OCI-M2 (cell line): ENCODE results near the gene CALML5.

ENCODE experiments used
- DNase-seq: peaks from one replicate; lab custom pipeline; 2025; ENCODE audit not compliant: unreplicated experiment; lab: John Stamatoyannopoulos, UW

CALML5 gene

DNA sequence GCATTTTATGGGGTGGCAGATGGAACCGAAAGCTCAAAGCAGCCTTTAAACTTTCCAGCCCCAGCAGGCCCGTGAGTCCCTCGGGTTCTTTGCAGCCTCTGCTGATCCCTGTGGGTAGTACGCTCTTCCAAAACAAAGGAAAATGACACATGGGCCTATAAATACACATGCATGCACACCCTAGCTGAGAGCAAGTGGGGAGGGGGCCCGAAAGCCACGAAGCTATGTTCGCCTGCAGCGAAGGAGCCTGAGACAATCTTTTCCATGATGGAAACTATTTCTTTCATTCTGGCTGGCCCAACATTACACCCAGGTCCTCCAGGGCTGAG, 32.2 kb downstream of the CALML5 start:
- DNase-seq = no peak

DNA sequence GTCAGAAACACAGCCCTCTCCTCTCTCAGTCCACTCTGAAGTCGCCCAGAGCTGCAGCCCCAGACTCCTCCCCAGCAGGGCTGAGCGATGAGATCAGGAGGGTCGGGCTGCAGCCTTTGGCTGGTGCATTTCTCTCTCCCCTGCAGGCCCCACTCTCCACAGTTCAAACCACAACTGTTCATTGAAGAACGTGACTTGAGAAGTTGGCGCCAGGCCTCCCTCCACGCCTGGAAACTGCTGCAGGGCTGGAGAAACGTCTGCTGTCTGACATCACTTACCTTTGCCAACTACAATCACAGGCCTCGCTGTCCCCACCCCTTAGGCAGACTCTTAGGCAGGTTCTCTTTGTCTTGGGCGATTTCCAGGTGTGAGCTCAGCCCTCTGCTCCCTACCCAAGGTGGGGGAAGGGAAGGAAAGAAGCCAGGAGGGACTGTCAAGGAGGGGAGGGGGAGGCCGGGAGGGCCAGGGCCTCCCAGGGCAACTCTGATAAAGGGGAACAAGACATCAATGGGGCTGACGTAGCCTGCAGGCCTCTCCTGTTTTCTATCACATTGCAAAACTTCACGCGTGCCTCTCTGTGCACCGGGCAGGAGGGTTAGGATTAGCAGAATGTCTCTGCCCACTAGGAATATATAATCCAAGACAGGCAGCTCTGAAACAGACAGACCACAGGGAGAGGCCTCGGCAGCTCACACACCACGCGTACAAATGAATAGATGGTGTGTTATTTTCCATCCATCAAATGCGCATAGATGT, 32.7 kb downstream of the CALML5 start:
- DNase-seq = no peak

DNA sequence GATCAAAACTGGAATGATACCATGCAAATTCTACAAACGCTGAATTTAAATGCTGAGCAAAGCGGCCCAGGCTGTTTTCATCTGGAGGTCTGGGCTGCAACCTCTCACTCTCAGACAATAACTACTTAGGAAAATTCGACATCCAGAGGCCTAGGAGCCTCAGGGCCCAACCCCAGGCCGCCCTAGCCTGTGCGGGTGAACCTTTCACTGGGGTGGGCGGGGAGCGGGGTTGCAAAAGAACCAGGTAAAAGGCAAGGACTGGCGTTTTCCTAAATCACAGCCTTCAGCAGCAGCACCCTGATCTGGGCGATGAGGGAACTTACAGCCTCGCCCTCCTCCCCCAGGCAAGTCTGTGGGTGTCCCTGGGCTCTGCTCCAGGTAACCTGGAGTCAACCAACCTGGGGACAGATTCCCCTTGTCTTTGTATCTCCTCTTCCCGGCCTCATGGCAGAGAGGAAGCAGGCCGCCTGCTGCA, 33.4 kb downstream of the CALML5 start:
- no peak for DNase-seq

DNA sequence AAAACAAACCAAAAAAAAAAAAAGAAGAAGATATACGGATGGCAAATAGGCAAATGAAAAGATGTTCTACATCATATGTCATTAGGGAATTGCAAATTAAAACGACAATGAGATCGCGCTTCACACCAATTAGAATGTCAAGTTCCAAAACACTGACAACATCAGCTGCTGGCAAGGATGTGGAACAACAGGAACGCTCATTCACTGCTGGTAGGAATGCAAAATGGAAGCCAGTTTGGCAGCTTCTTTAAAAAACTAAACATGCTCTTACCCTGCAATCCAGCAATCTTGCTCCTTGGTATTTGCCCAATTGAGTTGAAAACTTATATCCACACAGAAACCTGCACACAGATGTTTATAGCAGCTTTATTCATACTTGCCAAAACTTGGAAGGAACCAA, 34.8 kb downstream of the CALML5 start:
- DNase-seq = no peak

DNA sequence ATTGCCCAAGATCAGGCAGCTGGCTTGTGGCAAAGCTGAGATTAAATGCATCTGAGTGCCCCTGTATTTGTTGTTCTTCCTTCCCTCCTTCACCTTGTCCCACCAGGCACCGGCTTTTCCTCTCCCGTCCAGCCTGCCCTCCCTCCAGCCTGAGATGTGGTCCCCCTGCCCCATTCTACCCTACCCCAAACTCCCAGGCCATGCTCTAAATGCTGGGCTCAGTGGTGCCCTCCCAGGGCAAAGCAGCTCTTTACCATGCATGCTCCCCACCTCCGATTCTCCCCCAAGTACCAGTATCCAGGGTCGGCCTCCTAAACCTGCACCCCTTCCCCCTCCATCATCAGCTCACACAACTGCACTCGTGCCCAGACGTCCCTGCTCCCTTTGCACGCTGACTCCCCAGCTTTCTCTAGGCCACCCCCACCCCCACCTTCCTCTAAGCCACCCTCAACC, 36.5 kb downstream of the CALML5 start:
- DNase-seq = no peak

DNA sequence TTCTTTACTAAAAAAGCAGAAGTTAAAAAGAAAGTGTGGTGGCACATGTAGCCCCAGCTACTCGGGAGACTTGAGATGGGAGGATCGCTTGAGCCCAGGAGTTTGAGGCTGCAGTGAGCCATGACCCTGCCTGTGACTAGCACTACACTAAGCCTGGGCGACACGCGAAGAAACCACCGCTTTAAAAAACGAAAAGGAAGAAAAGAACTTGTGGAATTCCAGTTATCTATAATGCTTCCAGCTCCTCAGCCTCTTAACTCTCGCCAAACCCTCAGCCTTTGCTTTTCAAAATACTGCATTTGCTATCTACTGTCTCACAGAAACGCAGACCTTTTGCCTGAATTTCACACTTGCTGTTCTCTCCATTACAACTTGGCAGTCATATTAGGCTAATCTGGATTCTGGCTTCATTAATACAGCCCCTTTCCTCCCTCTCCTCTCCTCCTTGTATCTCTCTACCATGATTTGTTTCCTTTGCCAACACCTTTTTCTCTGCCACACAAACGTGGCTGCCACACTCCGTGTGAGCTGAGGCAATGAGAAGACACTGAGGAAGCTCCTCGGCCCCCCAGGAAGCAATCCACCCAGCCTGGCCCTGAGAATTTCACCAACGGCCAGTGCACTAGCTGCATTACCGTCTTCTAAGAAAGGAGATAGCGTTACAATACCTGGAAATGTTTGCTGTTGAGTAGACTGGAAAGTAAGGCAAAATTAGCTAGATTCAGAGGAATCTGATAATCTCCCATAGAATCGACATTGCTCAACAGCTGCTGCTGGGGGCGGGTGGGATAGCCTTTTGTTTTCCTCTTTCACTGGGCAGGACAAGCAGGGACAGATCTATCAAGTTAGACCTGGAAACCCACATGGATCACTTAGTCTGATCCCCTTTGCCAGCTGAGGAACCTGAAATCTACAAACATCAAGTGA, 37.2 kb downstream of the CALML5 start:
- no peak for DNase-seq

DNA sequence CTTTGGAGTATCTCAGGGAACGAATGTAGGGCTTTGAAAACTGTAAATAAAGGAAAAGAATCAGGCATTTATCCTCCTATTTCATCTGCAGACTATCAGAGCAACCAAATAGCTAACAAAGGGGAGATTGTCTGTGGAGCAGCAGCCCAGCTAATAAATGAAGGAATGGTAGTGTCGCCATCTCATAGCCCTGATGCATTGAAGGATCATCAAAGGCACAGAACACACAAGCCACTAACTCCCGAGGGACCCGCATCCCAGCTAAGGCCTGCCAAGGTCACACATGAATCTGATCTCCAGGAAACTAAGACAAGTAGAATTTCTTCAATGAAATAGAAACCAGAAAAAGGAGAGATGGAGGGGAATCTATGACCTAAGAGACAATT, 38.2 kb downstream of the CALML5 start:
- no peak for DNase-seq

DNA sequence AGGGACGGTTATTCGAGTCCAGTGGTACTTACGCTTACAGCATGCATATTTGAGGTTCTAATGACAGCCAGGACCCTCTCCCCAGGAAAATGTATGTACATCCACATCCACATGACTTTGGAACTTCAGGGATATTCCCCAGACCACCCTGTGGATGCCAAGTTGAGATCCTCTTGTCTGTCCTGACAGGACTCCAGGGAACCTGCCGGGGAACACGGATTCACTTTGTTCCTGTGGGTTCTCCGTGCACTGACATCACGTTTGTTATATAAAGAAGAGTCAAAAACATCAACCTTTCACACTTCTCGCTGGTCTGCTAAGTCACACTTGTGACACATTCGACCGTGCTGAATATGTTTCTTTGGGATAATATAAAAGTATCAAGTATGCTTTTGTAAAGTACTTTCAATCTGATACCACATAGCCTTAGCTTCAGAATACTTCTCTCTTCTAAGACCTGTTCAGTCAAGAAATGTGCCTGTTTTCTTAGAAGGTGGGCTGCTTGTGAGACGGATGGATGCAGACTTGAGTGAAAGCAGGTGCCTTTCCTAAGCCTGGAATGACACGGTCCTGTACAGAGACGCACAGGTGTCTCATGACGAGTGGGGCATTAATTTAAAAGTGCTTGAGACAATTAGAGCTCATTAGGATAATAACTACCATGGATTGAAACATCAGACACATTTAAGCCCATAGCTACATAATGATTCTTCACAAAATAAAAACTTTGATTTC, 38.7 kb downstream of the CALML5 start:
- no peak for DNase-seq

DNA sequence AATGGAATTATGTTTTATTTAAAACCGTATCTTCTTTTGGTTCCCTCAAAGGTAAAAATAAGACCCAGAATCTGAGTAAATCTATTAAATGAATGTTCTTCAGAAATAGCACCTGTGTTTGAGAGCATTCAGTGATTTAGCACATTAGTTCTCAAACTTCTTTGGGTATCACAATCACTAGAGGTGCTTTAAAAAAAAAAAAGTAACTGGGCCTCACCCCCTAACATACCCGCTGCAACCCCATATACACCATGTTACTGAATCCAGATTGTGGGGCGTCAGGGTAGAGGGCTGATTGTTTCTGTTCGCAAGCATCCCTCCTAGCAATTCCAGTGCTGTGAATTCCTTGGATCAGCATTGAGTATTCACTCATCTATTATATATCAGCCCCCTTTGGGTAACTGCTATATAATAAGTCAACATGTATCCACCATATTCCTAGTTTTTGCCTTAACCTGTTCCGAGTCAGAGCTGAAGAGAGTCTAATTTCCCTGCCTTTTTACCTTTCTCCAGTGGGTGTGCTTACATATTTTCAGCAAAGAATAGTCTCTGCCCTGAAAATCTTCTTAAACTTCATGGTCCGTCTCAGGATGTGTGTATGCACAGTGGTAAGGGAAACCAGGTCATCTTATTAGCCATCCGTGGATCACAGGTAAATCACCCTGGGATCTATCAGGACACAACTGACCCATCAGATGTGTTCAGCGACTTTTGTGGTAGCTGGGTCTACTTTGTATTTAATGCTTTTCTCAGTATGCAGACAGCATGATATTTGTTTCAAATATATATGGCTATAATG, 40.2 kb downstream of the CALML5 start:
- no peak for DNase-seq

DNA sequence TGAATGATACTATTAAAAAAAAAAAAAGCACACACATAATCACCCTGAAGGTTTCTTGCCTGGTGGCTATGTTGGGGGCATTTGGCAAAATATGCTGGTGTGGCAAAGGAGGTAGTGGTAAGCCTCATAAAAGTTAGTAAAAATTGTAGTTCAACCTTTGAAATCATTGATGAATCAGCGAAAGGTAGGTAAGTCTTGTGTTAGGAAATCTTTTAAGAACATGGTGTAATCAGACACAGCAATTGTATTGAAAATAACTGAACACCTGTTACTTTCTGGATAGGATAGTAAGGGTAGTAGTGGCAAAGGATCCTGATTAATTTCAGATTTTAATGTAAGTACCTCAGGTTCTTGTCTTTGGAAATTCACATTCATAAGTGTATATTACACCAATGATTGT, 40.9 kb downstream of the CALML5 start:
- no peak for DNase-seq

DNA sequence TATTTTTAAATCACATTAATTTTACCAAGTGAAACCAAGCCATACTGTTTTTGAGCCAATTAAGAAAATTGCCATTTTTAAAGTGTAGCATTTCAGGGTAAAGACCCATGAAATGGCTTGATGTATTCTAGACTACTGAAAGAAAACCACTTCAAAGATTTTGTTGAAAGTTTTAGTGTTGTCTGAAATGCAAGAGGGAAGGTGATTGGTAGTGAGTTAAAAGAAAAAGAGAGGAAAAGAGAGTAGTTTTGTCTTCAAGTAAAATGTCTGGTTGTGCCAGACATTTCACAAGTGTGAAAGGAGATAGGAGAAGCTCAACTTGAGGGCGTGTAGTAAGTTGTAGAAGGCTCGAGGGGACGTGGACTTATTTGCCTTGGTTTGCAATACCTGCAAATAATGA, 41.6 kb downstream of the CALML5 start:
- DNase-seq = no peak

DNA sequence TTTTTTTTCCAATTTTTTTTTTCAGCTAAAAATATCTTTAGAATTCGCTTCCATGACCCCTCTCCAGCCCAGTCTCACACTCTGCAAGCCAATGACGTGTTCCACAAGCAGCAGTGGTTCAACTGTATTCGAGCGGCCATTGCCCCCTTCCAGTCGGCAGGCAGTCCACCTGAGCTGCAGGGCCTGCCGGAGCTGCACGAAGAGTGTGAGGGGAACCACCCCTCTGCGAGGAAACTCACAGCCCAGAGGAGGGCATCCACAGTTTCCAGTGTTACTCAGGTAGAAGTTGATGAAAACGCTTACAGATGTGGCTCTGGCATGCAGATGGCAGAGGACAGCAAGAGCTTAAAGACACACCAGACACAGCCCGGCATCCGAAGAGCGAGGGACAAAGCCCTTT, 42.8 kb downstream of the CALML5 start:
- no peak for DNase-seq

DNA sequence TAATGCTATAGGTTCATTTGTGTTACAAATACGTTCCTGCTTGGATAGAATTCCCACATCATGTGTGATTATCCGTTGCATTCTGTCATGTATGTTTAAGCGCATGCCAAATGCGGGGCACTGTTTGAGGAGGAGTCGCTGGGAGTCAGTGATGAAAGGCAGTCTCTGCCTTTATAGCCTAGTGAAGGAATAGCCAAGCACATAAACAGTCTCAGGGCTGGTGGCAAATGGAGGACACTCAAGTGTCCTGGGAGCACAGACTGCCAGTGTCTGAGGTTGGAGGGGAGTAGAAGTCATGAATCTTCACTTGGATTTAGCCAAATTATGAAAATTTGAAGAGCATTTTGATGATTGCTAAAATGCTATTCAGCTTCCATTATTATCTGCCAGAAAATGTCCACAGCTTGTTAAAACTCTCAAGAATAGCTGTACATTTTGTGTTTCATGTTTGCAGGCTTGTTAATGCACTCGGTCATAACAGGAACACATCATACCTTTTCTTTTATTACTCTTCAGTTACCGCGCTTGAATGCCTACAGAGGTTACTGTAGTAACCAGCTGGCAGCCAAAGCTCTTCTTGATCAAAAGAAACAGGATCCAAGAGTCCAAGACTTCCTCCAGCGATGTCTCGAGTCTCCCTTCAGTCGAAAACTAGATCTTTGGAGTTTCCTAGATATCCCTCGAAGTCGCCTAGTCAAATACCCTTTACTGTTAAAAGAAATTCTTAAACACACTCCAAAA, 45.5 kb downstream of the CALML5 start:
- DNase-seq = no peak

DNA sequence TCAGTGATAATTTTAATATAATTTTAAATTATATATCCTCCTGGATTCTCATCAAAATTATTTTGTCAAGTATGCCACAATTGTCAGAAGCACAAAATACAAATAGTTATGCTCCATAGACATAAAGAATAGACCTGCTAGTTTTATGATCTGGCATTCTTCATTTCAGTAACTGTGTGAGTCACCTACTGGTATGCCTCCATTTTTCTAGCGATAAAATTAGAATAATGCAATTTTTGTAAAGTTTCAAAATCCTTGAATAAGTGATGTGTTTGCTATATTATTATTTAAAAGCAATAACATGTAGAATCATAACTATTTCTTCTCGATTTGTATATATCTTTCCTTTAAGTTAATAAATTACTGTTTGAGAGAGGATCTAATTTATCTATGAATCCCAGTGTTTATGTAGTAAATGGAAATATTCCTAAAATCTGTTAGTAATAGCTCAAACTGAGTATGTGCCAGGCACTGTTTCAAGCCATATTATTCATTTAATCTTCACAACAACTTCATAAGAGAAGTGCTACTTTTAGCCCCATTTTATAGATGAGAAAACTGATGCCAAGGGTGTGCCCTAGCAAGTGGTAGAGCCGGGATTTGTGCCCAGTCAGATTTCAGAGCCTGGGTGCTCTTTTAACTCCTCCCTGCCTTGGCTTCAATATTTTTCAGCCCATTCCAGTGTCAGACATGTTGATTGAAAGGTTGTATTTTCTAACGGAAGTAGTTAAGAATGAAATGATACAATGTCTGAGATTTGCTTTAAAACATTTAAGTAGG, 48.6 kb downstream of the CALML5 start:
- no peak for DNase-seq

DNA sequence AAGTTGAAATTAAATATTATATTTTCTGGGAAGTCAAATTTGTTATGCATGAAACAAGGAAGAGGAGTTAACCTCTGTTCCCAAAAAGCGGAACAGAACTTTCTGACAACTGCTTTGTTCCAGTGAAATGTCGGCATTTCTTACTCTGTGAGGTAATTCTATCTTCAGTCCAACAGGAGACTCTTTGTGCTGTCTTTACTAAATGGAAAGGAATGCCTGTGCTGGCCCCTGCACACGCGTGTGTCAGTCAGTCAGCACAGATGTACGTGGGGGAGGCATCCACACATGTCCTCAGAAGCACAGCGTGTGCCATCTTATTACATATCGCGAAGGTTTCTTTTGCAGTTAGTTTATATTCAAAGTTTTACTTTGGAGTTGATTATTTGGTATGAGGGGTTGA, 49.5 kb downstream of the CALML5 start:
- DNase-seq = no peak

DNA sequence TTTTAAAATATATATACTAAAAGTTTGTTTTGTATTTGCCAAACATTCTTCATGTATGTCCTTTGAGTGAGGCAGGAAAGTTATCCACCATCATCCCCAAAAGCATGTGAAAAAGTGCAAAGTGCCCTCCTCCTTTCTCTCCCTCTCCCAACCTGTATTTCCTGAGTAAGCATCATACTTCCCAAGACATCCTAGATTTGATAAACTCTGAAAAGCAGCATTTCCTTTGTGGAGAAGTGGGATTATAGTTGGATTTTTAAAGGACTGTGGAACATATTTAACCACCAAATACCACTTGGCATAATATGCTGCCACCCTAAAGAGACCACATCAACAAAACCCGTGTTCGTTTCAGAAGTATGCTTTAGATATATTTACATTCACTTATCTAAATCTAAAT, 50.1 kb downstream of the CALML5 start:
- no peak for DNase-seq
